C4-2B (cell line): Measurements from ENCODE around the gene C6orf141.

Experiments used
- H3K27ac ChIP-seq: fragments of 450-650 bp; 2 replicates; pipeline ENCODE4 v1.5.1; 2017
- CTCF ChIP-seq: fragments of 450-650 bp; conservative IDR thresholded peaks from 2 replicates; pipeline ENCODE4 v1.5.1; 2017; ENCODE audit warnings: mild to moderate bottlenecking
- ZFX ChIP-seq: fragments of 450-650 bp; IDR thresholded peaks from 2 replicates; pipeline ENCODE4 v1.6.1; 2017

The C6orf141 gene

DNA sequence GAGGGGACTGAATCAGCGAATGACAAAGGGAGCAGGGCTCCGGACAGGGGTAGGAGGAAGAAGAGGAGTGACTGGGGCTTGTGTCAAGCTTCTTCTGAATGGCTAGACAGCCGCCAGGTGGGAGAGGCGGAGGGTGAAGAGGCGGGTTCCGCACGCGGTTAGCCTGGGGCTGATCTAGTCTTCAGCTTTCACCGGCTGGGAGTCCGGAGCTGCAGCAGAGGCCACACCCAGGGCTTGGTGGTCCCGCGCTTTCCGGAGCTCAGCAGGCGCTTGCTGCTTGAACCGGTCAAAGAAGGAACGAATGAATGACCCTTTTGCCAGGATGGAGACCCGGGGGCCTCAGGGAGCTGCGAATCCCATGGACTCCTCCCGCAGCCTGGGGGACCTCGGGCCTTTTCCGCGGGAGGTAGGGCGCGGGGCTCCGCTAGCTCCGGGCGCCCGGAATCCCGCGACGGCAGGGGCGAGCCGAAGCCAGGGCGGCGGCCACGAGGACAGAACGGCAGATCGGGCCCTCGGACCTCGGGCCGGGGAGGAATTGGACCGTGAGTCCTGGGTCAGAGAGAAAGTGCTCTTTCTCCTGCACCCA, at the start of gene C6orf141:
Gene C6orf141 (plus strand): TSS at position 177 of the 586 bp plus-strand sequence. CDS start 125 bp downstream, at position 302.
- TF ChIP-seq CTCF (no peak), ZFX (no peak)
- no peak within 1 kb of the TSS for H3K27ac ChIP-seq

- TF ChIP-seq ZFX (no peak), CTCF (no peak)
- H3K27ac ChIP-seq: no peak overlapping the region
Observed at GRCh38 chr6:49504666-49505065, 45.8 kb upstream of the C6orf141 start.

DNA sequence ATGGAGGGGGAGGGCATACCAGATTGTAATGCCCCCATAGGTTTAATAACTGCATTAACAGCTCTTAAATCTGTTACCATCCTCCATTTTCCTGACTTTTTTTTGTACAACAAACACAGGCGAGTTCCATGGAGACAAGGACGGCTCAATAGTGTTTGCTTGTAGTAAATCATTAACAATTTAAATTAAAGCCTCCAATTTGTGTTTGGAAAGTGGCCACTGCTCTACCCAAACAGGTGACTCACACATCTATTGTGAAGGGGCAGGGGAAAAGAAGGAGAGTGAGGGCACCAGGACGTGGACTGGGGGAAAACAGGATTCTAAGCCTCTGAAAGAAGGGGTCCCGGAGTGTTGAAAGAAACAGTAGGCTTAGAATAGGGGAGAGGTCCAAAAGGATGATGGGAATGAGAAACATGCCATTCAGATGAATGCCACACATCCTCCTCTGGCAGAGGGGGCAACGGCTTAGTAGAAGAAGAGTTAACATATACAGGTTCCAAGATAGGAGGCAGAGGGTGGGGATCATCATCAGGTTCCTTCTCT, 43.8 kb upstream of the C6orf141 start:
- H3K27ac ChIP-seq: no peak overlapping the region
- TF ChIP-seq ZFX (no peak), CTCF (no peak)

GRCh38 chr6:49509342-49509741, 41.1 kb upstream of the C6orf141 start:
- H3K27ac ChIP-seq: no peak overlapping the region

GRCh38 chr6:49513153-49513989, 37.1 kb upstream of the C6orf141 start:
- H3K27ac ChIP-seq: no peak overlapping the region
- no peak for TF ChIP-seq CTCF
- TF ChIP-seq ZFX: no peak

More at GRCh38 chr6:49509342-49509741, 41.1 kb upstream of the C6orf141 start:
- TF ChIP-seq ZFX: no peak
- TF ChIP-seq CTCF: no peak

- H3K27ac ChIP-seq: no peak overlapping the region
- no peak for TF ChIP-seq ZFX
- no peak for TF ChIP-seq CTCF
Observed at GRCh38 chr6:49514571-49515484, 35.6 kb upstream of the C6orf141 start.
